Right lobe of liver (tissue), 6 donors: ENCODE measurements around the gene ZBTB9. TPM values are rescaled to one million over a fixed set of nuclear protein-coding genes. Genes with fewer than 3 reads are reported as not detected.
A peak's percentile ranks its signal among the peaks of the same experiment; 100 is the strongest.

Experiments
- ATAC-seq, 4 donors: fragments of 200-7000 bp; cut with Tn5 transposase; one replicate each; pipeline ENCODE4 v1.9.1; 2020; ENCODE audit warnings: mild to moderate bottlenecking in 4 of 4, moderate library complexity in 4 of 4
- DNase-seq, 3 donors: peaks; one replicate each; pipeline ENCODE4 v3.0.0-alpha.2; 2020
- H3K27ac ChIP-seq, 3 donors: fragments of 200-600 bp; one replicate each; pipeline ENCODE4 v1.8.0; 2022
- H3K27me3 ChIP-seq, 2 donors: fragments of 200-600 bp; one replicate each; pipeline ENCODE4 v1.8.0; 2022
- H3K36me3 ChIP-seq, 4 donors: fragments of 200-600 bp; sonication (generic) in 1 of 4; one replicate each; pipeline versions ENCODE4 v1.5.1 to v1.8.0; 2017 to 2022; ENCODE audit warnings: control low read depth in 1 of 4
- H3K4me1 ChIP-seq, 4 donors: fragments of 200-600 bp; sonication (generic) in 1 of 4; one replicate each; pipeline versions ENCODE4 v1.5.1 to v1.8.0; 2017 to 2022; ENCODE audit warnings: control low read depth in 1 of 4
- H3K4me3 ChIP-seq, 3 donors: fragments of 200-600 bp; one replicate each; pipeline ENCODE4 v1.8.0; 2022
- H3K9me3 ChIP-seq, 4 donors: fragments of 200-600 bp; sonication (generic) in 1 of 4; one replicate each; pipeline versions ENCODE4 v1.5.1 to v1.8.0; 2017 to 2022; ENCODE audit warnings: control low read depth in 1 of 4
- CTCF ChIP-seq, 4 donors: fragments of 200-600 bp in 3 of 4; fragments of 450-650 bp in 1 of 4; IDR thresholded peaks; one replicate each; pipeline versions ENCODE4 v1.5.1 to v1.8.0; 2016 to 2022; ENCODE audit warnings: antibody characterized with exemption in 4 of 4, mild to moderate bottlenecking in 2 of 4
- POLR2A ChIP-seq: fragments of 450-650 bp; IDR thresholded peaks from one replicate; pipeline ENCODE4 v1.6.1; 2017; ENCODE audit warnings: antibody characterized with exemption, mild to moderate bottlenecking
- WGBS: methylation state at CpG from one replicate; pipeline ENCODE4 v1.1.6; 2018; ENCODE audit warnings: low coverage, low lambda C conversion rate; ENCODE audit not compliant: insufficient coverage; ENCODE audit errors: missing lambda C conversion rate; 5-methylcytosine and 5-hydroxymethylcytosine counted together
- intact Hi-C, 2 donors: fragments of 100-400 bp; cut with DNase I; formaldehyde crosslinking; loops; one replicate each; pipeline versions ENCODE4 v1.11.2 to v1.14.1; 2022
- total RNA-seq, 6 experiments: library from RNA; depleted of rRNA in 2 of 6; stranded (reverse); fragments of >200 nt in 2 of 6; fragmentation: NEBNext Ultra II Directional in 3 of 6; extraction: Animal tissue kit (Norgen Biotek cat#: 25700) in 3 of 6; gene quantifications; one replicate each; pipeline versions ENCODE4 v1.1.0 to v1.2.4, GENCODE V29; 2016 to 2023
- donor health status: DM: no; HTN: yes; CAD: no.
- donor health status: DM: no; HTN: no; CAD: no.
- donor health status: DM: no; HTN: no; CAD: no.
- donor health status: DM: no; HTN: yes; CAD: no.
- donor health status: DM: no; HTN: yes; CAD: no.

The ZBTB9 gene
- total RNA-seq, 6 experiments from 2014 or later, result 2.5 to 3.8 (median 2.9) TPM

DNA sequence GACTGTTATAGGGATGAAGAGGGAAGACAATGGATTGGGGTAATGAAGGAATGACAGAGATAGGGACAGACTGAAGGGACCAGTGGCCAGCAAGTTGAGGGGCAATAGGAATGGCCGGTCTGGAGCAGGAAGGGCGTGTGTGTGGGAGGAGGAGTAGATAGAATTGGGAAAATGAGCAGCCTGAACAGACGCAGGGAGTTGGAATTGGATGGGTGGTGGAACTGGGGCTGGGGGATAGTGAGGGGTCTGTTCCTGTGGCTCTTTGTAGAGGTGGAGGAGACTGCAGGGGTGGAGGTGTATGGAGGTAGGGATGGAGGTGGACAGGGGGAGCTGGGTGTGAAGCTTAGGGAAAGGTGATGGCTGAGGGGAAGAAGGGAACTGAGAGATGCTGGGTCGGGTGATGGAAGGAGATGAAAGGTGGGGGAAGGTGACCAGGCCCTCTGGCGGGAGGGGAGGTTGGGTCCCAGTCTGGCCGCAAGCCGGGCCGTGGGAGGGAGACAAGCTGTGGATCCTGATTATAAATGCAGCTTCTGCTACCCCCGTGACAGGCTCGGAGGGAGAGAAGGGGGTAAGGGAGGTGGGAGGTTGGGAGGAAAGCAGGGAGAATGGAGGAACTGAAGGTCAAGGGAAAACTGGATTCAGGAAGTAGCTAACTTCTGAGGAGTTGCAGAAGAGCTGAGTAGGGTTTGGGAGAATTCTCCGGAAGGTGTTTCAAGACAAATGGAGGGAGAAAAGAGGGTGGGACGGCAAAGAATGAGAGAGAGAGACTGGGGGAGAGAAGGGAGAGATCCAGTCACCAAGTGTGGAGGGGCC, 29.3 kb upstream of the ZBTB9 start:
- ATAC-seq, result peak in 2 of 4 donors; percentile 1
- H3K9me3 ChIP-seq, result no peaks in the 10 kb centered on the region

GRCh38 chr6:33425668-33426577, 28.5 kb upstream of the ZBTB9 start:
- TF ChIP-seq CTCF (IDR thresholded peaks at IDR 0.05) (peak; percentile 28 to 59 (median 56)), POLR2A (peak; percentile 12)
- no peaks in the 10 kb centered on the region for H3K36me3 ChIP-seq
- no peaks in the 10 kb centered on the region for H3K27me3 ChIP-seq
- H3K4me3 ChIP-seq, result peak overlapping the region; percentile 52 to 68 (median 66)
- DNase-seq (peak; percentile 84 to 89 (median 85)), ATAC-seq (peak; percentile 73 to 81 (median 76))
- intact Hi-C loops, result no loop called here
- peaks cover 0 to 22% (median 0%) of the 10 kb centered on the region in 4 donors for H3K4me1 ChIP-seq
- H3K9me3 ChIP-seq, result no peaks in the 10 kb centered on the region
- H3K27ac ChIP-seq, result peak overlapping the region; percentile 74 to 87 (median 74)
- 2% methylated on average over 16 of the region's 43 CpGs for WGBS

More for the DNA sequence above, 29.3 kb upstream of the ZBTB9 start:
- DNase-seq, result no peak
- H3K4me1 ChIP-seq, result peaks cover 0 to 13% (median 0%) of the 10 kb centered on the region in 4 donors
- WGBS, result 18% methylated on average over 12 of the region's 12 CpGs
- TF ChIP-seq POLR2A (no peak), CTCF (IDR thresholded peaks at IDR 0.05) (no peak)
- intact Hi-C loops, result no loop called here
- H3K27ac ChIP-seq, result peak overlapping the region; percentile 74 to 87 (median 74)
- H3K36me3 ChIP-seq, result no peaks in the 10 kb centered on the region
- no peaks in the 10 kb centered on the region for H3K27me3 ChIP-seq
- peak overlapping the region; percentile 52 to 68 (median 66) for H3K4me3 ChIP-seq

DNA sequence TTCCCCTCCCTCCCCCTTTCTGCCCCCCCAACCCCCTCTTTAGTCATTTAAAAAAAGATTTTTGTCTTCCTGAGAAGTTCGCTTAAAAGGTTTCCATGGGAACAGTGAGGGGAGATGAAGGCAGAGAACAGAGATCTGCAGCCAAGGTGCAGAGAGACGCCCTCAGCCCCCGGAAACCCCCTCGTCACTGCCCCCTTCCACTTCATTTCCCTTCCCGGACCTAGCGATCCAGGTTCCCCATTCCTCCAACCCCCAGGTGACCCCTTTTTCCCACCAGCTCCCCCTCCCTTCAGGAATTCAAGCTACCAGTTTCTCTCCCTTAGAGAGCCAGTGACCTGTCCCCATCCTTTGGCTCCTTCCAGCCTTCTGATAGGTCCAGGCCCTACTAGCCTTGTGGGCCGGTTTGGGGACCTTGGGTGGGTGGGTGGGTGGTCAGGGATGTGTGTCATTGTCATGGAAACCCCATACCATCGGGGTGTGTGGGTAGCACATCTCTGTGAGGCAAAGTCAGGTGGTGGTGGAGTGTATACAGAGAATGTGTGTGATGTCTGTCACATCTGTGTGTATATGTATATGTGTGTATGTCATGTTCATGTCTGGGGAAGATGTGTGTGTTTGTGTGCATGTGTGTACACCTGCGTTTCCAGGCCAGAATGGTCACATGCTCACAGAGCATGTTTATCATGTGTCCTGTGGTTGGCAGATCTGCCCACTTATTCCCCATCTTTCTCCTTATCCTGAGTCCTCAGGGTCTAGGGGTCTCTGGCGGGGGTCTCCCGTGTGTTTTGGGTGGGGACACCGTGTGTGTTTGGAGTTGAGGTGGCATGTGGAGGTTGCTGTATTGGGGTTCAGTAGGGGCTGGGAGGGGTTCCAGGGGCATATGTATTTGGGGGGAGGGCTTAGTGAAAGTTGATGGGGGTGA, 27.5 kb upstream of the ZBTB9 start:
- peak overlapping the region; percentile 38 to 66 (median 52) for H3K4me3 ChIP-seq
- intact Hi-C loops, result no loop called here
- H3K9me3 ChIP-seq, result no peaks in the 10 kb centered on the region
- no peak for TF ChIP-seq POLR2A
- TF ChIP-seq CTCF (IDR thresholded peaks at IDR 0.05), result no peak
- H3K27me3 ChIP-seq, result no peaks in the 10 kb centered on the region
- peak overlapping the region; percentile 74 to 87 (median 74) for H3K27ac ChIP-seq
- no peak for DNase-seq
- no peaks in the 10 kb centered on the region for H3K36me3 ChIP-seq
- peaks cover 0 to 24% (median 0%) of the 10 kb centered on the region in 4 donors for H3K4me1 ChIP-seq
- WGBS, result 10% methylated on average over 12 of the region's 12 CpGs
- no peak for ATAC-seq
